Activated CD4-positive, CD25-positive, alpha-beta regulatory T cell treated with anti-CD3 and anti-CD28 coated beads, Interleukin-2, amount 50 U/mL, for 24 hours (primary cell): ENCODE data around the gene PACS2.
"Not testable (repeated sequence)": the region's sequence is repeated elsewhere in the genome, so short reads cannot be mapped to it uniquely, and the experiment has no call there.

Experiments
- ATAC-seq, 2 donors: fragments of 150-1000 bp; cut with Tn5 transposase; one replicate each; pipeline ENCODE4 v1.10.0; 2021; ENCODE audit warnings: mild to moderate bottlenecking in 1 of 2, moderate library complexity in 1 of 2

PACS2 gene

GRCh38 chr14:105333613-105334364 lies 19.2 kb downstream of the PACS2 start:
- ATAC-seq: no peak

GRCh38 chr14:105334383-105335230 lies 20.1 kb downstream of the PACS2 start:
- ATAC-seq: no peak

GRCh38 chr14:105335231-105335542 lies 20.6 kb downstream of the PACS2 start:
- not testable (repeated sequence) for ATAC-seq

- no peak for ATAC-seq
These were observed 21.4 kb downstream of the PACS2 start for GRCh38 chr14:105335735-105336476.

- no peak for ATAC-seq
These were observed 22.1 kb downstream of the PACS2 start for GRCh38 chr14:105336477-105337287.

GRCh38 chr14:105337433-105337832 lies 22.9 kb downstream of the PACS2 start:
- ATAC-seq: no peak

- ATAC-seq: no peak
These were observed 23.6 kb downstream of the PACS2 start for GRCh38 chr14:105337966-105338741.

- no peak for ATAC-seq
These were observed 26.5 kb downstream of the PACS2 start for GRCh38 chr14:105340821-105341733.

- ATAC-seq: no peak
These were observed 28.6 kb downstream of the PACS2 start for GRCh38 chr14:105343194-105343593.

GRCh38 chr14:105346200-105346533 lies 31.6 kb downstream of the PACS2 start:
- no peak for ATAC-seq

GRCh38 chr14:105346876-105347586 lies 32.5 kb downstream of the PACS2 start:
- ATAC-seq: no peak

- no peak for ATAC-seq
These were observed 33.0 kb downstream of the PACS2 start for GRCh38 chr14:105347587-105347968.

- ATAC-seq: no peak
These were observed 33.8 kb downstream of the PACS2 start for GRCh38 chr14:105348169-105348944.

- no peak for ATAC-seq
These were observed 34.6 kb downstream of the PACS2 start for GRCh38 chr14:105348945-105349699.

GRCh38 chr14:105349992-105350391 lies 35.4 kb downstream of the PACS2 start:
- ATAC-seq: no peak

GRCh38 chr14:105350450-105351244 lies 36.1 kb downstream of the PACS2 start:
- ATAC-seq: no peak

GRCh38 chr14:105351410-105351809 lies 36.9 kb downstream of the PACS2 start:
- ATAC-seq: no peak
